ENCODE data around the gene TMEM184C. TPM values are rescaled to one million over a fixed set of nuclear protein-coding genes. Genes with fewer than 3 reads are reported as not detected.

The TMEM184C gene
- total and polyA plus RNA-seq, 2 of the 8 experiments (the other 6 are each of a cell fraction or from before 2014, with no cell fraction given) = 11.1 to 42.4 TPM

- TF ChIP-seq CTBP2 (IDR thresholded peaks at IDR 0.05; ENCODE audit: borderline replicate concordance, insufficient read depth, insufficient read length, low read length) (no peak), SUZ12 (IDR thresholded peaks at IDR 0.05; ENCODE audit: low read length) (no peak), SIN3A (conservative IDR thresholded peaks at IDR 0.05 in 1 of 2, IDR thresholded peaks at IDR 0.05 in 1 of 2; ENCODE audit: low read depth in 1 of 2, low read length in 2 of 2) (peak in 1 of 2 experiments; percentile 59; a peak in 1 of 4 replicates), TBP (IDR thresholded peaks at IDR 0.05; ENCODE audit: low read depth, low read length) (peak; percentile 65), E2F6 (IDR thresholded peaks at IDR 0.05) (peak; percentile 39; the same call in 1 of the 2 replicates), USF2 (IDR thresholded peaks at IDR 0.05; ENCODE audit: low read length) (no peak), HDAC2 (IDR thresholded peaks at IDR 0.05; ENCODE audit: borderline replicate concordance in 1 of 2, low read depth in 2 of 2, low read length in 2 of 2) (peak in 1 of 2 experiments; percentile 69; a peak in 2 of 4 replicates), POLR2AphosphoS5 (IDR thresholded peaks at IDR 0.05; ENCODE audit: low read depth, low read length) (peak; percentile 88), NRF1 (IDR thresholded peaks at IDR 0.05; ENCODE audit: low read depth, low read length) (no peak), GABPA (IDR thresholded peaks at IDR 0.05; ENCODE audit: borderline replicate concordance, insufficient read depth, low read length) (no peak), SIRT6 (IDR thresholded peaks at IDR 0.05; ENCODE audit: low read length) (no peak), ZNF274 (IDR thresholded peaks at IDR 0.05; ENCODE audit: borderline replicate concordance, extremely low read depth, low read length) (no peak), POLR2A (IDR thresholded peaks at IDR 0.05; ENCODE audit: control extremely low read depth in 1 of 2, low read depth in 2 of 2, low read length in 2 of 2) (peak; percentile 71 to 92), NANOG (IDR thresholded peaks at IDR 0.05; ENCODE audit: insufficient read depth, low read depth, low read length, poor library complexity, severe bottlenecking) (no peak), POU5F1 (IDR thresholded peaks at IDR 0.05; ENCODE audit: low read depth, low read length) (no peak), MAX (IDR thresholded peaks at IDR 0.05) (peak; percentile 42), KDM1A (IDR thresholded peaks at IDR 0.05; ENCODE audit: borderline replicate concordance, low read length) (no peak), CHD2 (IDR thresholded peaks at IDR 0.05; ENCODE audit: low read length) (peak; percentile 16; the same call in 1 of the 2 replicates), SAP30 (IDR thresholded peaks at IDR 0.05; ENCODE audit: insufficient read depth, insufficient replicate concordance, low read length) (peak; percentile 12), TEAD4 (IDR thresholded peaks at IDR 0.05; ENCODE audit: low read depth, low read length) (peak; percentile 53; the same call in 1 of the 2 replicates)
Measured at GRCh38 chr4:147683717-147684700, 66.8 kb downstream of the TMEM184C start, which contains the start of gene PRMT9 (continued).

Data from H1 (cell line).